ENCODE measurements around the gene TNP1. TPM values are rescaled to one million over a fixed set of nuclear protein-coding genes. Genes with fewer than 3 reads are reported as not detected.

The TNP1 gene, protein sequence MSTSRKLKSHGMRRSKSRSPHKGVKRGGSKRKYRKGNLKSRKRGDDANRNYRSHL
- total RNA-seq (2022; extraction: Qiagen RNA extraction; ENCODE audit: low read depth), result not detected in 5 replicates

DNA sequence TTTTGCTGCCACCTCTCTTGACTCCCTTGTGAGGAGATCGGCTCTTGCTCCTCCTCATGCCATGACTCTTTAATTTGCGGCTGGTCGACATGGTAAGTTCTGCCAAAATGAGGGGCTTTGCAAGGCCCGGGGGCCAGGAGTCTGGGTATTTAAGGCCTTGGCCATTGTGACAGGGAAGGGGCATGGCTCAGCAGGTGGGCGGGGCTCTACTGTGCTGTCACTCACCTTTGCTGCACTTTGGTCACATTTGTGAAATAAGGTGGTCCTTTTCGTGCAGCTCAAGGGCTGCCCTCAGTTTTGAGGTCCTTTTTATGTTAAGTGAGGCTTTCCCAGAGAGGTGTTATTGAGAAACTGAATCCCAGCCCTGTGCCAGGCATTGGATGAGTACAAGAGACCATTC is at the start of gene TNP1:
TNP1 (minus strand) TSS at position 121 of the 400 bp plus-strand sequence; CDS start at position 91, 30 bp downstream.

Other genes with a start within 250 kb of the TNP1 start
- 57.2 to 86.8 TPM (median 77.3 TPM) in 5 replicates for gene IGFBP2, start 226.6 kb downstream of the TNP1 start, total RNA-seq (2022; extraction: Qiagen RNA extraction; ENCODE audit: low read depth)
- gene IGFBP5, start 164.5 kb downstream of the TNP1 start, total RNA-seq (2022; extraction: Qiagen RNA extraction; ENCODE audit: low read depth), result 0.14 to 0.32 TPM (median 0.29 TPM) in 5 replicates